Measurements from ENCODE around the gene ITGA5.

ITGA5 gene

GRCh38 chr12:54430471-54431069 lies 11.5 kb upstream of the ITGA5 start:
- peak in 2 of 4 experiments; percentile 26 to 40 for DNase-seq

GRCh38 chr12:54429014-54429471 lies 10.0 kb upstream of the ITGA5 start:
- DNase-seq, result no peak

- peak; percentile 72 to 86 (median 79) for DNase-seq
Measured at GRCh38 chr12:54428050-54429013, 9.3 kb upstream of the ITGA5 start.

GRCh38 chr12:54427106-54427505 lies 8.0 kb upstream of the ITGA5 start:
- DNase-seq, result no peak

GRCh38 chr12:54426690-54427089 lies 7.6 kb upstream of the ITGA5 start:
- peak in 2 of 4 experiments; percentile 40 to 43 for DNase-seq

- DNase-seq, result no peak
Measured at GRCh38 chr12:54425702-54426101, 6.6 kb upstream of the ITGA5 start.

GRCh38 chr12:54424224-54424623 lies 5.2 kb upstream of the ITGA5 start:
- DNase-seq, result peak in 3 of 4 experiments; percentile 35 to 65 (median 53)

- no peak for DNase-seq
Measured at GRCh38 chr12:54423816-54424150, 4.7 kb upstream of the ITGA5 start.

GRCh38 chr12:54421879-54422250 lies 2.8 kb upstream of the ITGA5 start:
- no peak for DNase-seq

- DNase-seq, result peak in 2 of 4 experiments; percentile 26 to 31
Measured at GRCh38 chr12:54421175-54421878, 2.3 kb upstream of the ITGA5 start.

- DNase-seq, result no peak
Measured at GRCh38 chr12:54420766-54421144, 1.7 kb upstream of the ITGA5 start.

- peak in 1 of 4 experiments; percentile 20 for DNase-seq
Measured at GRCh38 chr12:54418441-54419087, 502 bp downstream of the ITGA5 start.

GRCh38 chr12:54417712-54418440 lies 1.2 kb downstream of the ITGA5 start:
- DNase-seq, result peak in 3 of 4 experiments; percentile 44 to 70 (median 55)

- peak in 1 of 4 experiments; percentile 27 for DNase-seq
Measured at GRCh38 chr12:54416687-54417603, 2.1 kb downstream of the ITGA5 start.

- peak in 2 of 4 experiments; percentile 20 to 47 for DNase-seq
Measured at GRCh38 chr12:54415221-54415929, 3.7 kb downstream of the ITGA5 start.

GRCh38 chr12:54413284-54414190 lies 5.5 kb downstream of the ITGA5 start:
- DNase-seq, result peak; percentile 53 to 81 (median 74)

- peak in 1 of 4 experiments; percentile 20 for DNase-seq
Measured at GRCh38 chr12:54412786-54413185, 6.3 kb downstream of the ITGA5 start.

- DNase-seq, result peak in 1 of 4 experiments; percentile 26
Measured at GRCh38 chr12:54412348-54412747, 6.7 kb downstream of the ITGA5 start.
